A549 (cell line): ENCODE data around the gene MAGI2. TPM values are rescaled to one million over a fixed set of nuclear protein-coding genes. Genes with fewer than 3 reads are reported as not detected.

Source experiments
- ATAC-seq, 2 experiments: fragments of 200-7000 bp in 1 of 2; fragments of >200 bp in 1 of 2; cut with Nextera tagmentation in 1 of 2; cut with Tn5 transposase in 1 of 2; 3 replicates each; pipeline versions ENCODE4 v1.8.0 to v1.9.1; 2018 to 2020; ENCODE audit warnings: mild to moderate bottlenecking in 1 of 2, moderate library complexity in 1 of 2
- CTCF ChIA-PET: fragments of 300-600 bp; sonication (Branson Sonifier 250); formaldehyde crosslinking; extraction: SDS; loops from one replicate; lab custom pipeline; 2021; ENCODE audit warnings: antibody characterized with exemption, inconsistent platforms; lab: Yijun Ruan, JAX
- POLR2A ChIA-PET: fragments of 350-600 bp; formaldehyde crosslinking; extraction: SDS; loops from one replicate; lab custom pipeline; 2021; ENCODE audit warnings: antibody characterized with exemption, inconsistent platforms; lab: Yijun Ruan, JAX
- DNase-seq, 2 experiments: peaks; one replicate each; pipeline versions ENCODE4 v3.0.0 to v3.0.0-alpha.2; 2011 to 2016; ENCODE audit warnings: low read depth in 1 of 2, low spot score in 1 of 2
- FAIRE-seq: peaks from 2 replicates; lab custom pipeline; 2011; peaks lifted over from hg19 to GRCh38; lab: Jason Lieb, UNC
- H3K27ac ChIP-seq, 2 experiments: fragments of >200 bp; sonication (Bioruptor Twin); formaldehyde crosslinking; 3 replicates each; pipeline ENCODE4 v1.5.1; 2016 to 2017
- H3K4me1 ChIP-seq: fragments of >200 bp; sonication (Bioruptor Twin); formaldehyde crosslinking; 3 replicates; pipeline ENCODE4 v1.6.1; 2016
- H3K4me2 ChIP-seq: fragments of >200 bp; sonication (Bioruptor Twin); formaldehyde crosslinking; 3 replicates; pipeline ENCODE4 v1.6.1; 2016
- H3K4me3 ChIP-seq: fragments of >200 bp; sonication (Bioruptor Twin); formaldehyde crosslinking; 3 replicates; pipeline ENCODE4 v1.5.1; 2016
- H3K9me3 ChIP-seq: fragments of >200 bp; sonication (Bioruptor Twin); formaldehyde crosslinking; 3 replicates; pipeline ENCODE4 v1.6.1; 2016
- CBX2 ChIP-seq: fragments of 200-600 bp; sonication (generic); IDR thresholded peaks from 2 replicates; pipeline ENCODE4 v1.6.1; 2016; ENCODE audit warnings: low read depth, mild to moderate bottlenecking, borderline replicate concordance
- CHD2 ChIP-seq: fragments of 150-350 bp; IDR thresholded peaks from 2 replicates; pipeline ENCODE4 v1.6.1; 2014; ENCODE audit warnings: low read length; ENCODE audit not compliant: partially characterized antibody
- CTCF ChIP-seq: fragments of >200 bp; sonication (Bioruptor Twin); formaldehyde crosslinking; IDR thresholded peaks from 3 replicates; pipeline ENCODE4 v1.5.1; 2016
- FOSB ChIP-seq: fragments of 250-450 bp; sonication (Bioruptor Pico); IDR thresholded peaks from 2 replicates; pipeline ENCODE4 v1.5.0; 2020; ENCODE audit warnings: mild to moderate bottlenecking, moderate library complexity
- HEYL ChIP-seq: fragments of 250-450 bp; sonication (Bioruptor Pico); IDR thresholded peaks from 2 replicates; pipeline ENCODE4 v1.8.0; 2021; ENCODE audit warnings: mild to moderate bottlenecking, moderate library complexity
- HOXA7 ChIP-seq: fragments of 250-450 bp; sonication (Bioruptor Pico); IDR thresholded peaks from 2 replicates; pipeline ENCODE4 v1.5.0; 2020; ENCODE audit warnings: mild to moderate bottlenecking, moderate library complexity
- HOXB13 ChIP-seq: fragments of 250-450 bp; sonication (Bioruptor Pico); IDR thresholded peaks from 2 replicates; pipeline ENCODE4 v1.5.0; 2020; ENCODE audit warnings: low read depth, mild to moderate bottlenecking, moderate library complexity
- KDM1A ChIP-seq: fragments of 200-600 bp; sonication (generic); IDR thresholded peaks from 2 replicates; pipeline ENCODE4 v1.6.1; 2016; ENCODE audit warnings: low read depth, mild to moderate bottlenecking
- MYC ChIP-seq: IDR thresholded peaks from 2 replicates; pipeline ENCODE4 v1.6.1; 2012; ENCODE audit warnings: mild to moderate bottlenecking, inconsistent platforms, low read length, improper control_type of control experiment, borderline replicate concordance
- NFE2L2 ChIP-seq: fragments of 150-350 bp; conservative IDR thresholded peaks from 2 replicates; pipeline ENCODE4 v1.6.1; 2014; ENCODE audit warnings: low read length
- NPAS2 ChIP-seq: fragments of 250-450 bp; sonication (Bioruptor Pico); IDR thresholded peaks from 2 replicates; pipeline ENCODE4 v1.8.0; 2022; ENCODE audit warnings: mild to moderate bottlenecking, moderate library complexity, borderline replicate concordance
- NR3C1 ChIP-seq: fragments of >200 bp; sonication (Bioruptor Twin); formaldehyde crosslinking; IDR thresholded peaks from 3 replicates; pipeline ENCODE4 v1.6.1; 2017
- REST ChIP-seq: fragments of 200-600 bp; sonication (generic); IDR thresholded peaks from 2 replicates; pipeline ENCODE4 v1.6.1; 2016; ENCODE audit warnings: antibody characterized with exemption, mild to moderate bottlenecking, moderate library complexity
- RNF2 ChIP-seq: fragments of 200-600 bp; sonication (generic); IDR thresholded peaks from 2 replicates; pipeline ENCODE4 v1.6.1; 2016; ENCODE audit warnings: low read depth, mild to moderate bottlenecking, antibody characterized with exemption, moderate library complexity, borderline replicate concordance
- USF2 ChIP-seq: fragments of 450-650 bp; IDR thresholded peaks from 2 replicates; pipeline ENCODE4 v1.6.1; 2014; ENCODE audit warnings: antibody characterized with exemption
- ZC3H11A ChIP-seq: fragments of 450-650 bp; IDR thresholded peaks from 2 replicates; pipeline ENCODE4 v1.6.1; 2014; ENCODE audit warnings: antibody characterized with exemption, mild to moderate bottlenecking
- ZFP36 ChIP-seq: fragments of 450-650 bp; IDR thresholded peaks from 2 replicates; pipeline ENCODE4 v1.6.1; 2014; ENCODE audit warnings: borderline replicate concordance; ENCODE audit not compliant: partially characterized antibody
- WGBS: methylation state at CpG from one replicate; pipeline ENCODE4 v1.1.6; 2017; ENCODE audit errors: missing lambda C conversion rate; 5-methylcytosine and 5-hydroxymethylcytosine counted together
- polyA plus RNA-seq, 4 experiments: library from polyadenylated mRNA; depleted of rRNA in 3 of 4; stranded (reverse); fragments of >200 nt; fragmentation: RNase III in 1 of 4; extraction: RNeasy Plus Mini Kit Qiagen cat#74134 plus additional on column Dnase treatment in 1 of 4; gene quantifications; 2 replicates in 3 of 4; 3 replicates in 1 of 4; pipeline ENCODE4 v1.2.3, GENCODE V29; 2011 to 2017
- TF ChIP-seq, protein P1 (sequence below): fragments of 250-450 bp; sonication (Bioruptor Pico); IDR thresholded peaks from 2 replicates; pipeline ENCODE4 v1.5.0; 2021; ENCODE audit warnings: mild to moderate bottlenecking, moderate library complexity, borderline replicate concordance
- TF ChIP-seq, protein P2 (sequence below): IDR thresholded peaks from 2 replicates; pipeline ENCODE4 v1.6.1; 2012

The MAGI2 gene
- polyA plus RNA-seq, 2 of the 4 experiments (the other 2 are of a cell fraction): 0.48 to 0.81 TPM

- no peak for TF ChIP-seq FOSB (CRISPR knock-in tag)
- no peak for TF ChIP-seq NFE2L2
Observed at GRCh38 chr7:78576236-78576635, 877.2 kb downstream of the MAGI2 start (continued).

- no peak for FAIRE-seq
- H3K4me3 ChIP-seq: no peak overlapping the region
- 0% methylated on average over 1 of the region's 1 CpG for WGBS
- H3K4me2 ChIP-seq: no peak overlapping the region
- POLR2A ChIA-PET: no interaction called here
- no peak for DNase-seq
- H3K4me1 ChIP-seq: no peaks in the 10 kb centered on the region
- CTCF ChIA-PET: no interaction called here
- H3K27ac ChIP-seq: no peak overlapping the region
- no peaks in the 10 kb centered on the region for H3K9me3 ChIP-seq
- no peak for TF ChIP-seq NR3C1
- TF ChIP-seq NFE2L2: no peak
- TF ChIP-seq HOXA7: no peak
- no peak for TF ChIP-seq NPAS2 (CRISPR knock-in tag)
- TF ChIP-seq, protein P1, sequence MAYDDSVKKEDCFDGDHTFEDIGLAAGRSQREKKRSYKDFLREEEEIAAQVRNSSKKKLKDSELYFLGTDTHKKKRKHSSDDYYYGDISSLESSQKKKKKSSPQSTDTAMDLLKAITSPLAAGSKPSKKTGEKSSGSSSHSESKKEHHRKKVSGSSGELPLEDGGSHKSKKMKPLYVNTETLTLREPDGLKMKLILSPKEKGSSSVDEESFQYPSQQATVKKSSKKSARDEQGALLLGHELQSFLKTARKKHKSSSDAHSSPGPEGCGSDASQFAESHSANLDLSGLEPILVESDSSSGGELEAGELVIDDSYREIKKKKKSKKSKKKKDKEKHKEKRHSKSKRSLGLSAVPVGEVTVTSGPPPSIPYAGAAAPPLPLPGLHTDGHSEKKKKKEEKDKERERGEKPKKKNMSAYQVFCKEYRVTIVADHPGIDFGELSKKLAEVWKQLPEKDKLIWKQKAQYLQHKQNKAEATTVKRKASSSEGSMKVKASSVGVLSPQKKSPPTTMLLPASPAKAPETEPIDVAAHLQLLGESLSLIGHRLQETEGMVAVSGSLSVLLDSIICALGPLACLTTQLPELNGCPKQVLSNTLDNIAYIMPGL (CRISPR knock-in tag): no peak
- no peak for TF ChIP-seq KDM1A
- TF ChIP-seq HOXB13 (CRISPR knock-in tag): no peak
- TF ChIP-seq CBX2: no peak
- no peak for TF ChIP-seq RNF2
- no peak for TF ChIP-seq ZFP36
- no peak for TF ChIP-seq MYC
- no peak for TF ChIP-seq HEYL
- no peak for TF ChIP-seq CTCF
- no peak for TF ChIP-seq CHD2
- no peak for TF ChIP-seq ZC3H11A
- TF ChIP-seq USF2: no peak
- TF ChIP-seq, protein P2, sequence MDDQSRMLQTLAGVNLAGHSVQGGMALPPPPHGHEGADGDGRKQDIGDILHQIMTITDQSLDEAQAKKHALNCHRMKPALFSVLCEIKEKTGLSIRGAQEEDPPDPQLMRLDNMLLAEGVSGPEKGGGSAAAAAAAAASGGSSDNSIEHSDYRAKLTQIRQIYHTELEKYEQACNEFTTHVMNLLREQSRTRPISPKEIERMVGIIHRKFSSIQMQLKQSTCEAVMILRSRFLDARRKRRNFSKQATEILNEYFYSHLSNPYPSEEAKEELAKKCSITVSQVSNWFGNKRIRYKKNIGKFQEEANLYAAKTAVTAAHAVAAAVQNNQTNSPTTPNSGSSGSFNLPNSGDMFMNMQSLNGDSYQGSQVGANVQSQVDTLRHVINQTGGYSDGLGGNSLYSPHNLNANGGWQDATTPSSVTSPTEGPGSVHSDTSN: no peak
- TF ChIP-seq REST: no peak
- no peak for ATAC-seq
Observed at GRCh38 chr7:78571292-78571691, 882.2 kb downstream of the MAGI2 start.
